Peyer's patch (tissue), 4 donors: ENCODE measurements around the gene PIAS3. TPM values are rescaled to one million over a fixed set of nuclear protein-coding genes. Genes with fewer than 3 reads are reported as not detected.
A peak's percentile ranks its signal among the peaks of the same experiment; 100 is the strongest.

Experiments
- DNase-seq, 3 donors: peaks; one replicate each; pipeline ENCODE4 v3.0.0-alpha.2; 2017 to 2019
- H3K27ac ChIP-seq, 4 donors: fragments of 200-600 bp; sonication (generic); one replicate each; pipeline ENCODE4 v1.5.1; 2016 to 2019
- H3K27me3 ChIP-seq, 2 donors: fragments of 200-600 bp; sonication (generic); one replicate each; pipeline ENCODE4 v1.5.1; 2019
- H3K36me3 ChIP-seq, 3 donors: fragments of 200-600 bp; sonication (generic); one replicate each; pipeline ENCODE4 v1.5.1; 2016 to 2019
- H3K4me1 ChIP-seq, 4 donors: fragments of 200-600 bp; sonication (generic); one replicate each; pipeline ENCODE4 v1.5.1; 2016 to 2019
- H3K4me3 ChIP-seq, 4 donors: fragments of 200-600 bp; sonication (generic); 1 replicate in 3 of 4; 2 replicates in 1 of 4; pipeline ENCODE4 v1.5.1; 2016 to 2019; ENCODE audit warnings: mild to moderate bottlenecking in 1 of 4
- H3K9me3 ChIP-seq, 4 donors: fragments of 200-600 bp; sonication (generic); one replicate each; pipeline ENCODE4 v1.5.1; 2016 to 2019; ENCODE audit warnings: mild to moderate bottlenecking in 1 of 4
- POLR2A ChIP-seq, 2 donors: fragments of 450-650 bp; IDR thresholded peaks; one replicate each; pipeline ENCODE4 v1.5.1; 2017; ENCODE audit warnings: antibody characterized with exemption in 2 of 2, mild to moderate bottlenecking in 2 of 2, moderate library complexity in 2 of 2
- total RNA-seq, 4 donors: library from RNA; depleted of rRNA; stranded (reverse); fragments of >200 nt; gene quantifications; one replicate each; pipeline ENCODE4 v1.1.0, GENCODE V29; 2016
- TF ChIP-seq, protein P1 (sequence below), 6 experiments: fragments of 450-650 bp in 4 of 6; fragments of 200-600 bp in 2 of 6; sonication (generic) in 1 of 6; IDR thresholded peaks; one replicate each; pipeline ENCODE4 v1.5.1; 2017 to 2019; ENCODE audit warnings: antibody characterized with exemption in 6 of 6, mild to moderate bottlenecking in 3 of 6, moderate library complexity in 1 of 6

The PIAS3 gene
- total RNA-seq, 4 donors from 2014 or later, result 8.9 to 35.5 (median 17.2) TPM

DNA sequence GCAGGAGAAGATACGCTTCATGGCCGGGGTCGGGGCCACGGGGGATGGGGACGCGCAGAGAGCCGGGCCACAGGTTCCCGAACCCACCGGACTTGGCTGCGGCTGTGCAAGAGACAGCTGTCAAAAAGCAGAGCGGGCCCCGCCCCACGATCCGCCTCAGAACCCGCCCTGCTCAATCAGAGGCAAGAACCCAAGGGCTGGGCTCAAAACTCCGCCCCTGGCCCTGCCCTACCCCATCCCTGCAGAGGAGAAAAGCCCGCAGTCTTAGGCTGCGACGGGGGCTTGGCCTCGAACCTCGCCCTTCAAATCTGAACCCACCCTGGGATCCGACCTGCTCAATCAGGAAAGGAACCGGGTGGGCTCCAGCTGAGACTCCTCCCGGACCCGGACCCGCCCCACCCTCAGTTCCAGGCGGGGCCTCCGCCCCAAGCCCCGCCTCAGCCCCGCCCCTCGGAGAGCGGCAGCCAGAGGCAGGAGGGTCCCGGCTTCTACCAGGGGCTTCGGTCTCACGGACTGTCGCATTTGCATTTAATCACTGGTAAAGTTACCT is 26.9 kb upstream of the PIAS3 start, which contains the start of gene ANKRD35:
ANKRD35 (minus strand) TSS at position 129 of the 550 bp plus-strand sequence; CDS start at position 21, 108 bp downstream.
- Histone ChIP-seq H3K27ac (peak within 1 kb of the TSS in 1 of 4 donors; percentile 39), H3K36me3 (no peaks in the 10 kb centered on the region)

DNA sequence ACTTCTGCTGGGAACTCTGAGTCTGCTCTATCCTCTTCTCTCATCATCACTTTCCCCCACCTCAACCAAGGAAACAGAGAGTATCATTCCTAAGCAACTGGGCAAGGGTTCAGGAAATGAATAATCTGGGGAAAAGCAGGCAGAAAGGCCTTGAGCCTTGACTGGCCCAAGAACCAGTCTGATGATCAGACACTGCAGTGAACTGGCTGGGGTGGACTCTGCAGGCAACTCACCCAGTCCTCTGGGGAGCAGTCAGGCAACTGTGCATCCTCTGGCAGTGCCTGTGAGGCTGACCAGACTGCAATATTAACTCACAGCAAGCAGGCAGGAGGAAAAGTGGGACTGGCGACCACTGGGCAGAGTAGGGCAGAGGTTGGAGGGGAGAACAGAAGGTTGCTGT is 25.8 kb upstream of the PIAS3 start:
- no peaks in the 10 kb centered on the region for H3K36me3 ChIP-seq
- no peak for DNase-seq

More for the DNA sequence above, 26.9 kb upstream of the PIAS3 start, which contains the start of gene ANKRD35:
- Histone ChIP-seq H3K27me3 (no peaks in the 10 kb centered on the region), H3K9me3 (no peaks in the 10 kb centered on the region), H3K4me1 (peaks cover 0 to 12% (median 2%) of the 10 kb centered on the region in 4 donors), H3K4me3 (peak within 1 kb of the TSS; percentile 50 to 79 (median 64))
- DNase-seq, result peak; percentile 83 to 94 (median 90)
- TF ChIP-seq, protein P1, sequence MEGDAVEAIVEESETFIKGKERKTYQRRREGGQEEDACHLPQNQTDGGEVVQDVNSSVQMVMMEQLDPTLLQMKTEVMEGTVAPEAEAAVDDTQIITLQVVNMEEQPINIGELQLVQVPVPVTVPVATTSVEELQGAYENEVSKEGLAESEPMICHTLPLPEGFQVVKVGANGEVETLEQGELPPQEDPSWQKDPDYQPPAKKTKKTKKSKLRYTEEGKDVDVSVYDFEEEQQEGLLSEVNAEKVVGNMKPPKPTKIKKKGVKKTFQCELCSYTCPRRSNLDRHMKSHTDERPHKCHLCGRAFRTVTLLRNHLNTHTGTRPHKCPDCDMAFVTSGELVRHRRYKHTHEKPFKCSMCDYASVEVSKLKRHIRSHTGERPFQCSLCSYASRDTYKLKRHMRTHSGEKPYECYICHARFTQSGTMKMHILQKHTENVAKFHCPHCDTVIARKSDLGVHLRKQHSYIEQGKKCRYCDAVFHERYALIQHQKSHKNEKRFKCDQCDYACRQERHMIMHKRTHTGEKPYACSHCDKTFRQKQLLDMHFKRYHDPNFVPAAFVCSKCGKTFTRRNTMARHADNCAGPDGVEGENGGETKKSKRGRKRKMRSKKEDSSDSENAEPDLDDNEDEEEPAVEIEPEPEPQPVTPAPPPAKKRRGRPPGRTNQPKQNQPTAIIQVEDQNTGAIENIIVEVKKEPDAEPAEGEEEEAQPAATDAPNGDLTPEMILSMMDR (IDR thresholded peaks at IDR 0.05), result no peak
- TF ChIP-seq POLR2A (IDR thresholded peaks at IDR 0.05), result no peak

DNA sequence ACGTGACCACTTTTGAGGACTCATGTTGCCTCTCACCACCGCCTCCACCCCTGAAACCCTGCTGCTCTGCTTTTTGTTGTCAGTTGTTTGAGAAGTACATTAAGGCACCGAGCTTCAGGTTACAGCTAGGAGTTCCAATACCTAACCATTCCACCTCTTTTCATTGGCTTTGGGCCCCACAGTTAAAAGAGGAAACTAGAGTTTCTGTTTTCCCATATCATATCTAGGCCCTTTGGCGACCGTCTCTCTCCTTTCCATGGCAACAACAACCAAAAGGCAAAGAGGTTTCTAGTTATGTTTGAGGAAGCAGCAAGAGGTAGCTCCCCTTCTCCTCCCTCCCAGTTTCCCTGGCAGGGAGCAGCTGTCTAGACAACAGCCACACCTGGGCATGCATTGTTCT is 20.9 kb upstream of the PIAS3 start:
- TF ChIP-seq POLR2A (IDR thresholded peaks at IDR 0.05), result no peak
- TF ChIP-seq, protein P1 (IDR thresholded peaks at IDR 0.05), result no peak
- H3K27ac ChIP-seq, result no peak overlapping the region
- H3K4me1 ChIP-seq, result no peaks in the 10 kb centered on the region
- no peaks in the 10 kb centered on the region for H3K27me3 ChIP-seq
- H3K4me3 ChIP-seq, result no peak overlapping the region
- no peaks in the 10 kb centered on the region for H3K36me3 ChIP-seq
- no peak for DNase-seq
- no peaks in the 10 kb centered on the region for H3K9me3 ChIP-seq

More for the DNA sequence above, 25.8 kb upstream of the PIAS3 start:
- H3K4me1 ChIP-seq, result peaks cover 0 to 11% (median 2%) of the 10 kb centered on the region in 4 donors
- no peak overlapping the region for H3K4me3 ChIP-seq
- TF ChIP-seq, protein P1 (IDR thresholded peaks at IDR 0.05), result no peak
- TF ChIP-seq POLR2A (IDR thresholded peaks at IDR 0.05), result no peak
- H3K27me3 ChIP-seq, result no peaks in the 10 kb centered on the region
- no peak overlapping the region for H3K27ac ChIP-seq
- no peaks in the 10 kb centered on the region for H3K9me3 ChIP-seq

DNA sequence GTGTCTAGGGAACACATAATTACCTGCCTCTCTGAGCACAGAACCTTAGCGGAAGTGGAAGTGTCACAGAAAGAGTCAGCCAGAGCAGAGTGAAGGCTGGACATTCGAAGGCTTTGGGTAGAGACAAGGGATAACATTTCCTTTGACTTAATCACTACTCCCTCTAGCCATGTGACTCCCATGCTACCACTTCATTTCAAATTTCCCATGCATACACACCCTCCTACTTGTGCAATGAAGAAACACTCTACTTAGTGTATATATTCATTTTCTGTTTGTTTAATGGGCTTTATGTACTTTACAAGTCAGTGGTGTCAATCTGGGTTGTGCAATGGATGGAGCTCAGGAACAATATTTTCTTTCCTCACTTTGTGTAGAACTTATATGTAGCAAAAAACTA is 19.8 kb upstream of the PIAS3 start:
- H3K9me3 ChIP-seq, result no peaks in the 10 kb centered on the region
- TF ChIP-seq POLR2A (IDR thresholded peaks at IDR 0.05), result no peak
- TF ChIP-seq, protein P1 (IDR thresholded peaks at IDR 0.05), result no peak
- H3K4me3 ChIP-seq, result no peak overlapping the region
- no peaks in the 10 kb centered on the region for H3K36me3 ChIP-seq
- no peaks in the 10 kb centered on the region for H3K27me3 ChIP-seq
- DNase-seq, result no peak
- H3K27ac ChIP-seq, result no peak overlapping the region
- no peaks in the 10 kb centered on the region for H3K4me1 ChIP-seq

DNA sequence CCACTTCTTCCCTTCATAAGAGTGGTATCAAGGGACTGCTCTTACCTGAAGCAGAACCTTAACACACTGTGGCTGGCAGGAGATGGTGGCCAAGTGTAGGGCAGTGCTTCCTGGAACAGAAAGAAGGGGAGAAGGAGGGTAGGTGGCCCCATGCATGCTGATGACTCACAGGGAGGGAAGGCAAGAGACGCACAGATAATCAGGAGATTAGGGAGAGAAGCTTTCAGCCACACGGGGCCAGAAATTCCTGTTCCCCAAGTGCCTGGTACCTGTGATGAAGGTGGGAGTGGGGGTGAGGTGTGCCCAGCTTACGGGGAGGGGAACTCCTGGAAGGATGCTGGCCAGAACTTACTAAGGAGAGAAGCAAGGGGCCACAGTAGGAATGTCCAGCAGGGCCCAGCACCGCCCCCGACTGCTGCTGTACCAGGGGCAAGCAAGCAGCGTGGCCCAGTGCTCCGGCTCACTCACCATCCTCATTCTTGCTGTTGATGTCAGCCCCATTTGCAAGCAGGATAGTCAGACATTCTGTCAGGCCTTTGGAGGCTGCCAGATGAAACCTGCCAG is 19.1 kb upstream of the PIAS3 start:
- DNase-seq, result peak in 1 of 3 donors; percentile 18

More for the DNA sequence above, 19.1 kb upstream of the PIAS3 start:
- no peak overlapping the region for H3K4me3 ChIP-seq
- no peak for TF ChIP-seq POLR2A (IDR thresholded peaks at IDR 0.05)
- TF ChIP-seq, protein P1 (IDR thresholded peaks at IDR 0.05), result no peak
- no peaks in the 10 kb centered on the region for H3K36me3 ChIP-seq
- H3K9me3 ChIP-seq, result no peaks in the 10 kb centered on the region
- no peak overlapping the region for H3K27ac ChIP-seq
- H3K27me3 ChIP-seq, result no peaks in the 10 kb centered on the region
- no peaks in the 10 kb centered on the region for H3K4me1 ChIP-seq
